Naive thymus-derived CD4-positive, alpha-beta T cell (primary cell): ENCODE results near the gene UHRF1. TPM values are rescaled to one million over a fixed set of nuclear protein-coding genes. Genes with fewer than 3 reads are reported as not detected.

Experiments used
- ATAC-seq: fragments of 150-1000 bp; cut with Tn5 transposase; 2 replicates; pipeline ENCODE4 v1.10.0; 2021; ENCODE audit warnings: mild to moderate bottlenecking, moderate library complexity
- CTCF ChIA-PET: fragments of 350-600 bp; sonication (Branson Sonifier 250); formaldehyde crosslinking; loops from one replicate; lab custom pipeline; 2021; ENCODE audit warnings: antibody characterized with exemption; lab: Charles Lee
- POLR2A ChIA-PET: fragments of 350-600 bp; sonication (Branson Sonifier 250); formaldehyde crosslinking; loops from one replicate; lab custom pipeline; 2021; ENCODE audit warnings: antibody characterized with exemption, inconsistent platforms; lab: Charles Lee
- DNase-seq, 9 donors: peaks; one replicate each; pipeline versions ENCODE4 v3.0.0 to v3.0.0-alpha.2; 2020 to 2022; ENCODE audit warnings: mixed read lengths in 1 of 9
- H3K27ac ChIP-seq: one replicate; pipeline ENCODE4 v1.7.0; 2013; ENCODE audit warnings: mild to moderate bottlenecking, low read depth, low read length, moderate library complexity
- H3K27me3 ChIP-seq, 2 donors: one replicate each; pipeline ENCODE4 v1.7.0; 2013; ENCODE audit warnings: low read length in 2 of 2, mild to moderate bottlenecking in 2 of 2, moderate library complexity in 2 of 2; ENCODE audit not compliant: control insufficient read depth in 2 of 2, insufficient read depth in 2 of 2
- H3K36me3 ChIP-seq, 3 experiments: 1 replicate in 2 of 3; 2 replicates in 1 of 3; pipeline ENCODE4 v1.7.0; 2013; ENCODE audit warnings: low read length in 3 of 3, mild to moderate bottlenecking in 3 of 3, moderate library complexity in 1 of 3; ENCODE audit not compliant: insufficient read depth in 3 of 3, control insufficient read depth in 2 of 3
- H3K4me1 ChIP-seq, 2 donors: one replicate each; pipeline ENCODE4 v1.7.0; 2013; ENCODE audit warnings: low read length in 2 of 2, mild to moderate bottlenecking in 2 of 2, moderate library complexity in 1 of 2; ENCODE audit not compliant: control insufficient read depth in 2 of 2, insufficient read depth in 2 of 2
- H3K4me3 ChIP-seq: 2 replicates; pipeline ENCODE4 v1.7.0; 2013; ENCODE audit warnings: mild to moderate bottlenecking, low read length
- H3K9me3 ChIP-seq, 3 experiments: 1 replicate in 2 of 3; 2 replicates in 1 of 3; pipeline ENCODE4 v1.7.0; 2013; ENCODE audit warnings: low read length in 3 of 3; ENCODE audit not compliant: control insufficient read depth in 2 of 3
- H3K27ac Mint-ChIP-seq, 9 donors: one replicate each; pipeline ENCODE4 v1.8.0; 2020 to 2022; ENCODE audit warnings: mixed read lengths in 9 of 9, mild to moderate bottlenecking in 8 of 9, moderate library complexity in 5 of 9, inconsistent platforms in 2 of 9
- H3K27me3 Mint-ChIP-seq, 5 donors: one replicate each; pipeline ENCODE4 v1.8.0; 2021 to 2022; ENCODE audit warnings: mixed read lengths in 5 of 5, mild to moderate bottlenecking in 1 of 5
- H3K36me3 Mint-ChIP-seq, 5 donors: one replicate each; pipeline ENCODE4 v1.8.0; 2020 to 2022; ENCODE audit warnings: mixed read lengths in 5 of 5, mild to moderate bottlenecking in 3 of 5, inconsistent platforms in 1 of 5
- H3K4me1 Mint-ChIP-seq, 7 donors: one replicate each; pipeline ENCODE4 v1.8.0; 2020 to 2022; ENCODE audit warnings: mixed read lengths in 7 of 7, mild to moderate bottlenecking in 3 of 7, inconsistent platforms in 1 of 7
- H3K4me3 Mint-ChIP-seq, 10 donors: one replicate each; pipeline ENCODE4 v1.8.0; 2020 to 2022; ENCODE audit warnings: mild to moderate bottlenecking in 10 of 10, mixed read lengths in 10 of 10, moderate library complexity in 6 of 10, inconsistent platforms in 2 of 10
- H3K9me3 Mint-ChIP-seq, 11 donors: one replicate each; pipeline ENCODE4 v1.8.0; 2020 to 2022; ENCODE audit warnings: mixed read lengths in 11 of 11, mild to moderate bottlenecking in 4 of 11, inconsistent platforms in 1 of 11, moderate library complexity in 1 of 11
- intact Hi-C, 2 donors: fragments of 100-400 bp; cut with micrococcal nuclease; formaldehyde crosslinking; loops; one replicate each; pipeline ENCODE4 v1.15.1; 2023
- polyA plus RNA-seq, 2 donors: library from polyadenylated mRNA; unstranded; fragments of 300-500 nt; fragmentation: Illumina TruSeq; gene quantifications; one replicate each; pipeline ENCODE4 v1.2.3, GENCODE V29; 2021
- total RNA-seq, 6 experiments: library from RNA in 5 of 6; stranded (reverse) in 5 of 6; gene quantifications; 1 replicate in 5 of 6; 2 replicates in 1 of 6; pipeline ENCODE4 v1.2.3 and lab custom pipeline; 2021 to 2026

The UHRF1 gene
- total and polyA plus RNA-seq, 7 experiments from 2014 or later, result 0.06 to 94.0 (median 0.11) TPM

DNA sequence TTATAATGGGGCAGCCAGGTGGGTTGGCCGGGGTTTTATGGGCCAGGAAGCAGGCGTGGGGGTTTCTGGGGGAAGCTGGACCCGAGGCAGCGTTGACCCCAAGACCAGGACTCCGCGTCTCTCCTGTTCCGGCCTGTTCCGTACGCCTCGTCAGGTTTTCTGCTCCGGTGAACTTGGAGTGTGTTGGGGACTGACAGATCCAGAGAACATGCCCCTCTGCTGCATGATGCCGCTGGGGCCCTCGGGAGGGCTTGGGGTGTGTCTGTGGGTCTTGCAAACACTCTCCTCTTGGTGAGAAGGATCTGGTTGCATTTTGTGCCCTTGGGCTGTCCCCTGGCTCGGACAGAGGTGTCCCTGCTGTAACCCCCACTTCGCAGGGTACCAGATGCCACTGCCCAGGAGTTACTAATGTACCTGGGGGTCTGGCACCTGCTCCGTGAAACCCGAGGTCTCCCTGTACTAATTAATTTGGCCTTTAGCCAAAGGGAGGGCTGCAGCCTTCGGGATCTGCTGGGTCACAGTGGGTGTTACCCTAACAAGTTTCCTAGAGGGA lies 75.2 kb downstream of the UHRF1 start:
- H3K4me3 ChIP-seq, result no peak overlapping the region
- H3K9me3 Mint-ChIP-seq, result no peaks in the 10 kb centered on the region
- H3K36me3 ChIP-seq, result peaks cover 0 to 15% (median 0%) of the 10 kb centered on the region in 3 experiments
- intact Hi-C loops, result no loop called here
- H3K27ac ChIP-seq, result no peak overlapping the region
- no peaks in the 10 kb centered on the region for H3K4me1 ChIP-seq
- DNase-seq (no peak), ATAC-seq (no peak)
- no peaks in the 10 kb centered on the region for H3K9me3 ChIP-seq
- no peak overlapping the region for H3K27ac Mint-ChIP-seq
- peaks cover 11 to 49% (median 37%) of the 10 kb centered on the region in 7 donors for H3K4me1 Mint-ChIP-seq
- peaks cover 0 to 6% (median 0%) of the 10 kb centered on the region in 5 donors for H3K36me3 Mint-ChIP-seq
- ChIA-PET CTCF (no interaction called here), POLR2A (no interaction called here)
- no peak overlapping the region for H3K4me3 Mint-ChIP-seq
- H3K27me3 Mint-ChIP-seq, result no peaks in the 10 kb centered on the region
- no peaks in the 10 kb centered on the region for H3K27me3 ChIP-seq

DNA sequence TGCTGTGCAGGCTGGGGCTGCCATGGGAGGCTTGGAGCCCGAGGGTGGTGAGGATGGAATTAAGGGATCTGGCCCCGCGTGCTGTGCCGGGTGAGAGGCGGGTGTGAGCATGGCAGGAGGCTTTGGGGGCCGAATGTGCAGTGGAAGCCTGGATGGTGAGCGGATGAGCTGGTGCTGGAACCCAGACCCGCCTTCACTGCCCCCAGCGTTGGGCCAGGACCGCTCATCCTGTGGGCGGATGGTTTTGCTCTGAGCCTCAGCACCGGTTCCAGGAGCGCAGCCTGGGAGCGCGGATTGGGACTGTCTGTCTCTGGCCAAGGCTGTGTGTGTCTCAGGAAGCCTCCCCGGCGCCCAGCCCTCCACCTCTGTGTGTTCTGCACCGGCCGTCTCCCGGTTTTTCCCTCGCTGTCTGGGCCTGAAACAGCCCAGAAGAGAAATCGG lies 76.3 kb downstream of the UHRF1 start:
- peak overlapping the region in 2 of 9 donors; percentile 14 to 77 for H3K27ac Mint-ChIP-seq
- intact Hi-C loops, result no loop called here
- Histone ChIP-seq H3K9me3 (no peaks in the 10 kb centered on the region), H3K4me1 (no peaks in the 10 kb centered on the region), H3K27ac (no peak overlapping the region), H3K4me3 (no peak overlapping the region), H3K27me3 (no peaks in the 10 kb centered on the region), H3K36me3 (peaks cover 0 to 15% (median 0%) of the 10 kb centered on the region in 3 experiments)
- ChIA-PET POLR2A (no interaction called here), CTCF (no interaction called here)
- H3K27me3 Mint-ChIP-seq, result no peaks in the 10 kb centered on the region
- no peak overlapping the region for H3K4me3 Mint-ChIP-seq
- no peak for DNase-seq
- ATAC-seq, result no peak
- H3K4me1 Mint-ChIP-seq, result peaks cover 9 to 53% (median 40%) of the 10 kb centered on the region in 7 donors
- peaks cover 0 to 1% (median 0%) of the 10 kb centered on the region in 11 donors for H3K9me3 Mint-ChIP-seq
- H3K36me3 Mint-ChIP-seq, result peaks cover 0 to 10% (median 4%) of the 10 kb centered on the region in 5 donors

DNA sequence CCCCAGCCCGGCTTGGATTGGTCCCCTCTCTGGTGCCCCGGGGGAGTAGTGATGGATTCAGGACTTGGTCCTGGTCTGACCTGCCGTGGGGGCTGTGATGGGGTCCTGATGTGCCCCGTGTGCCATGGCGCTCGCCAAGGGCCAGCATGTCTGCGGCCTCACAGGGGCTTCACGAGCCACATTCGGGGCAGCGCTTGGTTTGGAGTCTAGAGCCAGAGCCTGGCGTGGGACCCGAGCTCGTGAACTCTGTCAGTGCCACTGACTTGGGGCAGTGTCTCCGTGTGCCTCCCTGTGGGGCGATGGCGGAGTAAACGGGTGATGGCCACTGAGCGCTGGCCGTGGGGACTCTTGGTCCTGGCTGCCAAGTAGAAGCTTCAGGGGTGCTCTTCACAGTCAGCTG lies 76.8 kb downstream of the UHRF1 start:
- Mint-ChIP-seq H3K4me1 (peaks cover 7 to 50% (median 39%) of the 10 kb centered on the region in 7 donors), H3K36me3 (peaks cover 0 to 10% (median 4%) of the 10 kb centered on the region in 5 donors), H3K4me3 (no peak overlapping the region), H3K9me3 (peaks cover 0 to 1% (median 0%) of the 10 kb centered on the region in 11 donors), H3K27me3 (no peaks in the 10 kb centered on the region), H3K27ac (peak overlapping the region in 1 of 9 donors; percentile 49)
- Histone ChIP-seq H3K27ac (no peak overlapping the region), H3K4me1 (no peaks in the 10 kb centered on the region), H3K27me3 (no peaks in the 10 kb centered on the region), H3K4me3 (no peak overlapping the region), H3K36me3 (peaks cover 0 to 15% (median 0%) of the 10 kb centered on the region in 3 experiments), H3K9me3 (no peaks in the 10 kb centered on the region)
- ChIA-PET CTCF (no interaction called here), POLR2A (interaction anchor here (1.5 kb wide), 1 partner anchor 14 kb away, joined by 3 read pairs; no protein-coding TSS in a partner anchor)
- ATAC-seq, result no peak
- no peak for DNase-seq
- intact Hi-C loops, result no loop called here

- Mint-ChIP-seq H3K27ac (peak overlapping the region in 1 of 9 donors; percentile 49), H3K36me3 (peaks cover 0 to 11% (median 5%) of the 10 kb centered on the region in 5 donors), H3K4me1 (peaks cover 7 to 50% (median 39%) of the 10 kb centered on the region in 7 donors), H3K4me3 (no peak overlapping the region), H3K9me3 (peaks cover 0 to 1% (median 0%) of the 10 kb centered on the region in 11 donors), H3K27me3 (no peaks in the 10 kb centered on the region)
- Histone ChIP-seq H3K4me1 (no peaks in the 10 kb centered on the region), H3K27ac (no peak overlapping the region), H3K36me3 (peaks cover 0 to 15% (median 0%) of the 10 kb centered on the region in 3 experiments), H3K9me3 (peaks cover 0 to 2% (median 0%) of the 10 kb centered on the region in 3 experiments), H3K4me3 (no peak overlapping the region), H3K27me3 (no peaks in the 10 kb centered on the region)
- DNase-seq (no peak), ATAC-seq (no peak)
- intact Hi-C loops, result no loop called here
- POLR2A ChIA-PET, result interaction anchor here (1.5 kb wide), 1 partner anchor 14 kb away, joined by 3 read pairs; no protein-coding TSS in a partner anchor
- CTCF ChIA-PET, result no interaction called here
Measured at GRCh38 chr19:4986471-4986891, 77.2 kb downstream of the UHRF1 start.

DNA sequence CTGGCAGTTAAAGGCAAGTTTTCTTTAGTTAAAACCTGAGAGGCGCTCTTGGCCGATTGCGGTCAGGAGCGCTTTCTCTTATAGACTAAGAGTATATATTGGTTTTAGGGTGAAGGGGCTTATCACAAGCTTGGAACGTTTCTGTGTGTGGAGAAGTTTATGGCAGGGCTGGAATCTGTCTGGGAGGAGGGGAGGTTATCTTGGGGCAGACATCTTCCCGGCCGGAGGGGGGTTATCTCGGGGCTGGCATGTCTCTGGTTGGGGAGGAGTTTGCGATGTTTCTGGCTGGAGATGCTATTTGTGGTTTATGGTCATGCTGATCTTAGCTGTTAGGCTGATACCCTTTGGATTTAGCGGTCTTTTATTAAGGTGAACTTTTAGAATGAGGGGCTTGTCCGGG lies 78.0 kb downstream of the UHRF1 start:
- Histone ChIP-seq H3K4me3 (no peak overlapping the region), H3K4me1 (no peaks in the 10 kb centered on the region), H3K27ac (no peak overlapping the region), H3K27me3 (no peaks in the 10 kb centered on the region), H3K36me3 (peaks cover 0 to 21% (median 0%) of the 10 kb centered on the region in 3 experiments), H3K9me3 (peaks cover 0 to 10% (median 0%) of the 10 kb centered on the region in 3 experiments)
- Mint-ChIP-seq H3K27me3 (no peaks in the 10 kb centered on the region), H3K4me1 (peaks cover 9 to 47% (median 39%) of the 10 kb centered on the region in 7 donors), H3K27ac (peak overlapping the region in 1 of 9 donors; percentile 17), H3K4me3 (no peak overlapping the region), H3K36me3 (peaks cover 0 to 19% (median 12%) of the 10 kb centered on the region in 5 donors), H3K9me3 (peaks cover 0 to 9% (median 2%) of the 10 kb centered on the region in 11 donors)
- intact Hi-C loops, result no loop called here
- DNase-seq (no peak), ATAC-seq (no peak)
- POLR2A ChIA-PET, result interaction anchor here (1.5 kb wide), 1 partner anchor 15 kb away, joined by 3 read pairs; no protein-coding TSS in a partner anchor
- CTCF ChIA-PET, result no interaction called here

DNA sequence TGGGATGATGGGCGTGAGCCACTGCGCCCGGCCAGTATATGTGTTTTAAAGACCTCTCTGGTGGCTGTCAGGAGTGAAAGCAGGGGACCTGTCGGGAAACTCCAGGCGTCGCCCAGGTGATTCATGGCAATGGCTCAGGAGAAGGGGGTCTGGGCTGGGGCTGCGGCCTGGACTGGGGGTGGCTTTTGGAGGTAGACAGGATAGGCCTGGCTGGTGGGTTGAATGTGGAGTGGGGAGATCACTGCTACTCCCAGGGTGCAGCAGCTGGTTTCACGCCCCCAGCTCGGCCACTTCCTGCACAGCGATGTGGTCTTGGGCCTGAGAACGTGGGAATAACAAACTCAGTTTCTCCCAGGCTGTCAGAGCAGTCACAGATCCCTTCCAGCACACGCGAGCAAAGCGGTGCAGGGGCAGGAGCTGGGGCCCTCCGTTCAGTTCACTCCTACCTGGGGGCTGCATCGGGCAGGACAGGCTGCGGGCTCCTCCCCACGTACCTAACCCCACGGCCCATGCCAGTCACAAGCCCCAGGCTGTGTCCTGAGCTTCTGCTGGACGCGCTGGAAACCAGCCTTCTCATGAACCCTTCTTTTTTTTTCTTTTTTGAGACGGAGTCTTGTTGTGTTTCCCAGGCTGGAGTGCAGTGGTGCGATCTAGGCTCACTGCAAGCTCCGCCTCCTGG lies 78.5 kb downstream of the UHRF1 start:
- H3K27ac Mint-ChIP-seq, result peak overlapping the region in 2 of 9 donors; percentile 10 to 17
- H3K4me1 Mint-ChIP-seq, result peaks cover 13 to 49% (median 36%) of the 10 kb centered on the region in 7 donors
- peaks cover 0 to 14% (median 0%) of the 10 kb centered on the region in 3 experiments for H3K9me3 ChIP-seq
- DNase-seq (no peak), ATAC-seq (no peak)
- no peak overlapping the region for H3K4me3 ChIP-seq
- H3K27me3 Mint-ChIP-seq, result no peaks in the 10 kb centered on the region
- no peaks in the 10 kb centered on the region for H3K27me3 ChIP-seq
- H3K4me3 Mint-ChIP-seq, result no peak overlapping the region
- no peaks in the 10 kb centered on the region for H3K4me1 ChIP-seq
- intact Hi-C loops, result no loop called here
- POLR2A ChIA-PET, result interaction anchor here (1.5 kb wide), 1 partner anchor 16 kb away, joined by 3 read pairs; no protein-coding TSS in a partner anchor
- CTCF ChIA-PET, result no interaction called here
- H3K36me3 Mint-ChIP-seq, result peaks cover 0 to 21% (median 18%) of the 10 kb centered on the region in 5 donors
- H3K27ac ChIP-seq, result no peak overlapping the region
- H3K36me3 ChIP-seq, result peaks cover 0 to 21% (median 0%) of the 10 kb centered on the region in 3 experiments
- H3K9me3 Mint-ChIP-seq, result peaks cover 0 to 14% (median 3%) of the 10 kb centered on the region in 11 donors
